Lung (tissue), 12 donors: Measurements from ENCODE around the gene HYLS1. TPM values are rescaled to one million over a fixed set of nuclear protein-coding genes. Genes with fewer than 3 reads are reported as not detected.
"Not testable (repeated sequence)": the region's sequence is repeated elsewhere in the genome, so short reads cannot be mapped to it uniquely, and the experiment has no call there.

Experiments
- ATAC-seq: fragments of 200-7000 bp; cut with Tn5 transposase; one replicate; pipeline ENCODE4 v1.9.1; 2020; ENCODE audit warnings: moderate number of reproducible peaks; ENCODE audit not compliant: insufficient read depth, low FRiP score
- DNase-seq, 3 donors: peaks; one replicate each; pipeline ENCODE4 v3.0.0-alpha.2; 2013 to 2017
- H3K27ac ChIP-seq, 2 donors: one replicate each; pipeline ENCODE4 v1.5.1; 2013; ENCODE audit warnings: mild to moderate bottlenecking in 2 of 2, moderate library complexity in 2 of 2, control low read depth in 1 of 2, inconsistent platforms in 1 of 2, low read depth in 1 of 2, low read length in 1 of 2
- H3K27me3 ChIP-seq, 3 donors: one replicate each; pipeline ENCODE4 v1.5.1; 2013; ENCODE audit warnings: low read length in 2 of 3; ENCODE audit not compliant: control insufficient read depth in 3 of 3, insufficient read depth in 3 of 3
- H3K36me3 ChIP-seq, 4 donors: one replicate each; pipeline ENCODE4 v1.5.1; 2013; ENCODE audit warnings: low read length in 4 of 4, mild to moderate bottlenecking in 1 of 4, moderate library complexity in 1 of 4; ENCODE audit not compliant: control insufficient read depth in 4 of 4, insufficient read depth in 4 of 4
- H3K4me1 ChIP-seq, 5 donors: one replicate each; pipeline ENCODE4 v1.5.1; 2013; ENCODE audit warnings: low read length in 5 of 5, mild to moderate bottlenecking in 2 of 5, moderate library complexity in 1 of 5; ENCODE audit not compliant: control insufficient read depth in 5 of 5, insufficient read depth in 5 of 5
- H3K4me3 ChIP-seq: one replicate; pipeline ENCODE4 v1.5.1; 2013; ENCODE audit warnings: mild to moderate bottlenecking, control low read depth, moderate library complexity
- H3K9ac ChIP-seq, 2 donors: one replicate each; pipeline ENCODE4 v1.5.1; 2013; ENCODE audit warnings: low read length in 2 of 2, control low read depth in 1 of 2; ENCODE audit not compliant: insufficient read depth in 1 of 2
- H3K9me3 ChIP-seq, 4 donors: one replicate each; pipeline ENCODE4 v1.5.1; 2013; ENCODE audit warnings: low read length in 3 of 4, mild to moderate bottlenecking in 1 of 4, moderate library complexity in 1 of 4; ENCODE audit not compliant: control insufficient read depth in 4 of 4, insufficient read depth in 3 of 4
- WGBS, 2 donors: extraction: QIAGEN DNeasy Blood & Tissue Kit; methylation state at CpG; one replicate each; pipeline ENCODE4 v1.1.7; 2013; 5-methylcytosine and 5-hydroxymethylcytosine counted together
- polyA plus RNA-seq, 2 donors: library from polyadenylated mRNA; stranded (reverse); fragments of 200-250 nt; gene quantifications; one replicate each; pipeline ENCODE4 v1.2.1, GENCODE V29; 2013
- total RNA-seq, 2 donors: library from RNA; depleted of rRNA in 1 of 2; stranded (reverse); fragments of >200 nt in 1 of 2; gene quantifications; one replicate each; pipeline ENCODE4 v1.2.1, GENCODE V29; 2014 to 2021
- TF ChIP-seq, protein P1 (sequence below): IDR thresholded peaks from 2 replicates; pipeline ENCODE4 v1.5.1; 2012; ENCODE audit warnings: mild to moderate bottlenecking; ENCODE audit errors: control extremely low read depth, extremely low read depth
- donor health status: control.
- donor health status: control.
- donor health status: Bipolar disorder and iron deficiency.
- donor health status: healthy.
- donor health status: DM: yes; HTN: yes; CAD: no.

Gene HYLS1
- total and polyA plus RNA-seq, 4 donors: 1.5 to 2.6 (median 2.0) TPM

DNA sequence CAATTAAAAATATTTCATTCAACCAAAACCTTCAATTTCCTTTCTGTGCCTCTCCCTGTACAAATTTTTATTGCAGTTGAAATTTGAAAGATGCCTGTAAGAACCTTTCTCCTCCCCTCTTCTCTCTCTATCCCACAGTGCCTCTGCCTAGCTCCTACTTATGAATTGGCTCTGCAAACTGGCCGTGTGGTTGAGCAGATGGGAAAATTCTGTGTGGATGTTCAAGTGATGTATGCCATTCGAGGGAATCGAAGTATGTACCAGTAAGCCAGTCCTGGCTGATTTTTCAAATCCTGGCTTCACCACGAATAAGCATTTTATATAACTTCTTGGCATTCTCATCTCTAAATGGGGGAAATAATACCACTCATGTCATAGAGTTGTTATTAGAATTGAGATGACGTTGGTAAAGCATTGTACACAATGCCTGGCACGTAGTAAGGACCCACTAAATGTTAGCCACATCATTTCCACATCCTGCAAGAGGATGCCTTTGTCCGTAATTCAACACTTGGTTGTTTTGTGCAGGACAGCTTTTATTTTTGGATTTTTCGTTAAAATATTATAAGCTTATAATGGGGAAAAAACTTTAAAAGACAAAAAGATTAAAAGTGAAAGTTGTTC is 22.9 kb downstream of the HYLS1 start:
- TF ChIP-seq, protein P1, sequence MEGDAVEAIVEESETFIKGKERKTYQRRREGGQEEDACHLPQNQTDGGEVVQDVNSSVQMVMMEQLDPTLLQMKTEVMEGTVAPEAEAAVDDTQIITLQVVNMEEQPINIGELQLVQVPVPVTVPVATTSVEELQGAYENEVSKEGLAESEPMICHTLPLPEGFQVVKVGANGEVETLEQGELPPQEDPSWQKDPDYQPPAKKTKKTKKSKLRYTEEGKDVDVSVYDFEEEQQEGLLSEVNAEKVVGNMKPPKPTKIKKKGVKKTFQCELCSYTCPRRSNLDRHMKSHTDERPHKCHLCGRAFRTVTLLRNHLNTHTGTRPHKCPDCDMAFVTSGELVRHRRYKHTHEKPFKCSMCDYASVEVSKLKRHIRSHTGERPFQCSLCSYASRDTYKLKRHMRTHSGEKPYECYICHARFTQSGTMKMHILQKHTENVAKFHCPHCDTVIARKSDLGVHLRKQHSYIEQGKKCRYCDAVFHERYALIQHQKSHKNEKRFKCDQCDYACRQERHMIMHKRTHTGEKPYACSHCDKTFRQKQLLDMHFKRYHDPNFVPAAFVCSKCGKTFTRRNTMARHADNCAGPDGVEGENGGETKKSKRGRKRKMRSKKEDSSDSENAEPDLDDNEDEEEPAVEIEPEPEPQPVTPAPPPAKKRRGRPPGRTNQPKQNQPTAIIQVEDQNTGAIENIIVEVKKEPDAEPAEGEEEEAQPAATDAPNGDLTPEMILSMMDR: no peak
- ATAC-seq (no peak), DNase-seq (no peak)
- Histone ChIP-seq H3K9me3 (no peaks in the 10 kb centered on the region), H3K4me1 (no peaks in the 10 kb centered on the region), H3K27ac (no peak overlapping the region), H3K36me3 (no peaks in the 10 kb centered on the region), H3K4me3 (no peak overlapping the region), H3K9ac (no peak overlapping the region), H3K27me3 (peaks cover 0 to 8% (median 5%) of the 10 kb centered on the region in 3 donors)
- WGBS, 2 donors: 76 to 82% methylated on average over 8 of the region's 8 CpGs

DNA sequence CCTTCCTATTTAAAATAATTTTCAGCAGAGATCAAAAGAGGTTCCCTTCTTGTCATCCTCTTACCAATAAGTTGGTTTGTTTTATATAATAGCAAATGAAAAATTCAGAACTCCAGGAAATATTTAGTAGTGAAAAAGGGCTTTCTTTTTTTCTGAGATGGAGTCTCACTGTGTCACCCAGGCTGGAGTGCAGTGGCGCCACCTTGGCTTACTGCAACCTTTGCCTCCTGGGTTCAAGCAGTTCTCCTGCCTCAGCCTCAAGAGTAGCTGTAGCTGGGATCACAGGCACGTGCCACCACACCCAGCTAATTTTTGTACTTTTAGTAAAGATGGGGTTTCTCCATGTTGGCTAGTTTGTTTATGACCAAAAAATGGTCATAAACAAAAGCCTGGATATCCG is 27.1 kb downstream of the HYLS1 start:
- peaks cover 0 to 11% (median 6%) of the 10 kb centered on the region in 3 donors for H3K27me3 ChIP-seq
- 76 to 84% methylated on average over 3 of the region's 3 CpGs for WGBS, 2 donors
- ATAC-seq, H3K4me1 ChIP-seq, H3K36me3 ChIP-seq, H3K27ac ChIP-seq, H3K9ac ChIP-seq, H3K4me3 ChIP-seq, DNase-seq, H3K9me3 ChIP-seq: not testable (repeated sequence)

DNA sequence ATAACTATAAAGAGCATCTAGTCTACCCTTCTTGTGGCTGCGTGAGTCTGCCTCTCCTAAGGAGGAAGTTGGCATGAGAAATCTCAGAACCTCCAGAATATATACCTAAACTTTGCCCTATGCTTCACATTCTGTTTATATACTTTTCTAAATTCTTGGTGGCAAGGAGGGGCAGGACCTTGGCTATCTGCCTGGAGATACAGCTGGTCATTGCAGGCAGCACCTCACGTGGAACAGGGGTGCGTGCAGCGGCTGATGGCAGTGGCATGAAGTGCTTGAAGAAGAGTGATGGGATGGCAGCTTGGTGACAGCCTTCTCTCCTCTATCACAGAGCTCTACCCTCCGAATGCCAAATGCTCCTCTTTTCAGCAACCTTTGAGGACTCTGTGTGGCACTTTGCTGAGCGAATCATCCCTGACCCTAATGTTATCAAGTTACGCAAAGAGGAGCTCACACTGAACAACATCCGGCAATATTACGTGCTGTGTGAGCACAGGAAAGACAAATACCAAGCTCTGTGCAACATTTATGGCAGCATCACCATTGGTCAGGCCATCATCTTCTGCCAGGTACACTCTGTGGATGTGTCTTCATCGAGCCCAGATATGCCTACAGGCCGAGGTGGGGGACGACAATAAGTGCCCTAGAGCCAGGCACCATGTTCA is 29.3 kb downstream of the HYLS1 start:
- Histone ChIP-seq H3K36me3 (no peaks in the 10 kb centered on the region), H3K27ac (no peak overlapping the region), H3K9ac (no peak overlapping the region), H3K4me1 (no peaks in the 10 kb centered on the region), H3K4me3 (no peak overlapping the region), H3K9me3 (no peaks in the 10 kb centered on the region), H3K27me3 (peaks cover 0 to 7% (median 6%) of the 10 kb centered on the region in 3 donors)
- ATAC-seq: no peak
- DNase-seq: no peak
- 80 to 82% methylated on average over 12 of the region's 12 CpGs for WGBS, 2 donors
- TF ChIP-seq, protein P1: no peak

DNA sequence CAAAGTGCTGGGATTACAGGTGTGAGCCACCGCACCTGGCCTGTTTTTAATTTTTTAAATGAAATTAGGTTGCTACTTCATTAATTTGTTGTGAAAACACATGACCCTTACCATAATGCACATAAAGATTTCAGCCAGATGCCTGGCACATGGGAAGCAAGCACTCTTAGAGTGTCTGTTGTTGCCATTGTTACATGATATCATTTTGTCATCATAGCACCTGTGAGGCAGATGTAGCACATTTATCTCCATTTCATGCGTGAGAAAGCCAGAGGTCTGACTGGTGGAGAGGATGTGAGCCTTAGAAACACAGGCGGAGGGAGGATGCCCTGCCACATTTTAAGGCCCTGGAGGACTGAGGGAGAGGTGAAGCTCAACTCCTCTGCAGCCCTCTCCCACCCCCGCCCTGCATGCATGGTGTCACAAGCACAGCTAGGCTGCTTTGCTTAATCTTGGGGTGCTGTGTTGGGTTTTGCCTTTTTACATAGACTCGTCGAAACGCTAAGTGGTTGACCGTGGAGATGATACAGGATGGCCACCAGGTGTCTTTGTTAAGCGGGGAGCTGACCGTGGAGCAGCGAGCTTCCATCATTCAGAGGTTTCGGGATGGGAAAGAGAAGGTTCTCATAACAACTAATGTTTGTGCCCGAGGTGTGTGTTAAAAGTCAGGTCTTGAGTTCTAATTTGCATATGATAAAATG is 30.8 kb downstream of the HYLS1 start:
- TF ChIP-seq, protein P1: no peak
- H3K4me3 ChIP-seq: no peak overlapping the region
- no peak overlapping the region for H3K9ac ChIP-seq
- H3K4me1 ChIP-seq: no peaks in the 10 kb centered on the region
- H3K36me3 ChIP-seq: no peaks in the 10 kb centered on the region
- peaks cover 0 to 7% (median 6%) of the 10 kb centered on the region in 3 donors for H3K27me3 ChIP-seq
- DNase-seq (no peak), ATAC-seq (no peak)
- WGBS, 2 donors: 84 to 86% methylated on average over 13 of the region's 13 CpGs
- H3K9me3 ChIP-seq: no peaks in the 10 kb centered on the region
- H3K27ac ChIP-seq: no peak overlapping the region
